GM12878 (cell line): Measurements from ENCODE around the gene NRXN3. TPM values are rescaled to one million over a fixed set of nuclear protein-coding genes. Genes with fewer than 3 reads are reported as not detected.

Source experiments
- ATAC-seq: fragments of 200-7000 bp; cut with Tn5 transposase; 3 replicates; pipeline ENCODE4 v1.9.1; 2020; ENCODE audit warnings: mild to moderate bottlenecking, moderate library complexity
- BruUV-seq: library from RNA; stranded (reverse); fragments of 400-500 nt; replicated peaks from 2 replicates; lab custom pipeline; 2021; lab: Mats Ljungman, UMichigan
- CTCF ChIA-PET: fragments of 300-600 bp; sonication (Branson Sonifier 250); formaldehyde crosslinking; extraction: SDS; loops from one replicate; lab custom pipeline; 2021; ENCODE audit warnings: inconsistent platforms; lab: Yijun Ruan, JAX
- POLR2A ChIA-PET: fragments of 350-600 bp; formaldehyde crosslinking; extraction: SDS; loops from one replicate; lab custom pipeline; 2021; ENCODE audit warnings: inconsistent platforms; lab: Charles Lee
- RAD21 ChIA-PET: fragments of 300-600 bp; sonication (Branson Sonifier 250); formaldehyde crosslinking; loops from one replicate; lab custom pipeline; 2023; ENCODE audit warnings: antibody characterized with exemption; ENCODE audit not compliant: unreplicated experiment; lab: Charles Lee
- SMC1A ChIA-PET: fragments of 300-600 bp; sonication (Branson Sonifier 250); formaldehyde crosslinking; loops from one replicate; lab custom pipeline; 2023; ENCODE audit not compliant: unreplicated experiment, uncharacterized antibody; lab: Charles Lee
- DNase-seq: peaks from one replicate; pipeline ENCODE4 v3.0.0-alpha.2; 2011; ENCODE audit warnings: low read depth, low spot score
- FAIRE-seq: peaks from 3 replicates; lab custom pipeline; 2011; peaks lifted over from hg19 to GRCh38; lab: Jason Lieb, UNC
- H2AFZ ChIP-seq: 2 replicates; pipeline ENCODE4 v1.6.0; 2011; ENCODE audit warnings: low read depth, low read length, control low read depth; ENCODE audit not compliant: control insufficient read depth
- H3K27ac ChIP-seq: 2 replicates; pipeline ENCODE4 v1.5.1; 2011; ENCODE audit warnings: control low read depth; ENCODE audit not compliant: control insufficient read depth, insufficient read depth
- H3K27me3 ChIP-seq, 2 experiments: replicated peaks in 1 of 2; 2 replicates each; pipeline versions ENCODE4 v1.6.0 to v1.6.1; 2011; ENCODE audit warnings: low read length in 1 of 2; ENCODE audit not compliant: control insufficient read depth in 2 of 2, insufficient read depth in 2 of 2
- H3K36me3 ChIP-seq, 2 experiments: 2 replicates each; pipeline ENCODE4 v1.5.1; 2011; ENCODE audit warnings: low read length in 1 of 2; ENCODE audit not compliant: control insufficient read depth in 2 of 2, insufficient read depth in 2 of 2
- H3K4me1 ChIP-seq: 2 replicates; pipeline ENCODE4 v1.6.1; 2011; ENCODE audit warnings: mild to moderate bottlenecking, low read length, moderate library complexity, mixed read lengths; ENCODE audit not compliant: control insufficient read depth, insufficient read depth
- H3K4me2 ChIP-seq: 2 replicates; pipeline ENCODE4 v1.6.0; 2011; ENCODE audit warnings: control low read depth; ENCODE audit not compliant: control insufficient read depth, insufficient read depth
- H3K4me3 ChIP-seq: fragments of 200-600 bp; sonication (generic); 2 replicates; pipeline ENCODE4 v1.5.1; 2016
- H3K79me2 ChIP-seq: 2 replicates; pipeline ENCODE4 v1.6.0; 2011; ENCODE audit warnings: low read length; ENCODE audit not compliant: control insufficient read depth, insufficient read depth
- H3K9ac ChIP-seq: 2 replicates; pipeline ENCODE4 v1.8.0; 2011; ENCODE audit warnings: low read length, control low read depth, mixed read lengths; ENCODE audit not compliant: control insufficient read depth, insufficient read depth
- H3K9me3 ChIP-seq: replicated peaks from 3 replicates; pipeline ENCODE4 v1.5.1; 2011; ENCODE audit warnings: mild to moderate bottlenecking, low read length; ENCODE audit not compliant: control insufficient read depth, insufficient read depth
- H4K20me1 ChIP-seq: 2 replicates; pipeline ENCODE4 v1.6.0; 2011; ENCODE audit not compliant: control insufficient read depth, insufficient read depth
- EP300 ChIP-seq, 2 experiments: fragments of 150-350 bp in 1 of 2; IDR thresholded peaks; 2 replicates each; pipeline ENCODE4 v1.6.1; 2011 to 2012; ENCODE audit warnings: low read depth in 2 of 2, low read length in 2 of 2, borderline replicate concordance in 1 of 2, improper control_type of control experiment in 1 of 2, inconsistent platforms in 1 of 2; ENCODE audit not compliant: control insufficient read depth in 1 of 2
- NR2C1 ChIP-seq: fragments of 450-650 bp; IDR thresholded peaks from 2 replicates; pipeline ENCODE4 v1.6.1; 2017; ENCODE audit warnings: antibody characterized with exemption, mild to moderate bottlenecking, moderate library complexity
- RUNX3 ChIP-seq: IDR thresholded peaks from 2 replicates; pipeline ENCODE4 v1.6.1; 2012; ENCODE audit warnings: low read length, inconsistent platforms
- ZNF207 ChIP-seq: fragments of 450-650 bp; IDR thresholded peaks from 2 replicates; pipeline ENCODE4 v1.6.1; 2014; ENCODE audit warnings: antibody characterized with exemption, mild to moderate bottlenecking, borderline replicate concordance
- ZNF274 ChIP-seq: IDR thresholded peaks from one replicate; pipeline ENCODE4 v1.8.0; 2011; ENCODE audit not compliant: insufficient read length, insufficient read depth
- WGBS: methylation state at CpG from one replicate; pipeline ENCODE4 v1.1.6; 2016; ENCODE audit warnings: low lambda C conversion rate; ENCODE audit not compliant: insufficient replicate concordance, insufficient coverage; ENCODE audit errors: missing lambda C conversion rate; 5-methylcytosine and 5-hydroxymethylcytosine counted together
- in situ Hi-C: fragments of 300-500 bp; cut with MboI; formaldehyde crosslinking; loops from 9 replicates; pipeline ENCODE4 v1.14.3; 2018; ENCODE audit warnings: mixed read lengths
- intact Hi-C: fragments of 100-400 bp; cut with micrococcal nuclease; formaldehyde crosslinking; loops from one replicate; pipeline ENCODE4 v1.14.2; 2022; ENCODE audit not compliant: unreplicated experiment
- polyA plus RNA-seq, 11 experiments: library from polyadenylated mRNA; depleted of rRNA in 4 of 11; unstranded in 6 of 11; stranded (reverse) in 5 of 11; fragments of >200 nt; fragmentation: Nextera tagmentation in 4 of 11; fragmentation: Illumina TruSeq in 1 of 11; extraction: Ambion mirVana in 4 of 11; extraction: Trizol in 1 of 11; gene quantifications; 1 replicate in 1 of 11; 2 replicates in 10 of 11; pipeline versions ENCODE4 v1.2.1 to v1.2.3, GENCODE V29; 2011 to 2016; ENCODE audit warnings: inconsistent platforms in 2 of 11, missing spikeins in 2 of 11, low read depth in 1 of 11
- total RNA-seq, 4 experiments: library from RNA; depleted of rRNA in 3 of 4; stranded (reverse); fragments of >200 nt in 3 of 4; fragmentation: Illumina TruSeq in 1 of 4; extraction: Trizol in 1 of 4; gene quantifications; 2 replicates each; pipeline versions ENCODE4 v1.2.1 to v1.2.3, GENCODE V29; 2013 to 2021
- TF ChIP-seq, protein P1 (sequence below): IDR thresholded peaks from 2 replicates; pipeline ENCODE4 v1.6.1; 2012; ENCODE audit warnings: low read depth, low read length, improper control_type of control experiment
- TF ChIP-seq, protein P2 (sequence below): IDR thresholded peaks from 2 replicates; pipeline ENCODE4 v1.6.1; 2012; ENCODE audit warnings: mild to moderate bottlenecking, low read depth, low read length

The NRXN3 gene
- total and polyA plus RNA-seq, 10 of the 15 experiments (the other 5 are each of a cell fraction or from before 2014, with no cell fraction given) = 0.52 to 3.3 (median 1.4) TPM

- TF ChIP-seq EP300 (IDR thresholded peaks at IDR 0.05; ENCODE audit: borderline replicate concordance in 1 of 2, control insufficient read depth in 1 of 2, low read depth in 2 of 2, low read length in 2 of 2) (no peak), ZNF207 (no peak), RUNX3 (no peak)
Measured at GRCh38 chr14:79306546-79306945, 1136.4 kb downstream of the NRXN3 start (continued).

GRCh38 chr14:79318371-79318770, 1148.2 kb downstream of the NRXN3 start:
- ChIA-PET RAD21 (no interaction called here), POLR2A (no interaction called here), CTCF (no interaction called here), SMC1A (no interaction called here)
- 33% methylated on average over 7 of the region's 7 CpGs for WGBS
- Histone ChIP-seq H3K4me2 (no peak overlapping the region), H3K9me3 (no peaks in the 10 kb centered on the region), H3K79me2 (no peaks in the 10 kb centered on the region), H4K20me1 (no peaks in the 10 kb centered on the region), H3K9ac (no peak overlapping the region), H3K36me3 (no peaks in the 10 kb centered on the region), H2AFZ (no peak overlapping the region), H3K27ac (no peak overlapping the region), H3K4me1 (no peaks in the 10 kb centered on the region), H3K4me3 (no peak overlapping the region), H3K27me3 (no peaks in the 10 kb centered on the region)
- in situ Hi-C loops (no loop called here), intact Hi-C loops (no loop called here)
- no peak for DNase-seq
- ATAC-seq = no peak
- FAIRE-seq = no peak
- TF ChIP-seq, protein P1, sequence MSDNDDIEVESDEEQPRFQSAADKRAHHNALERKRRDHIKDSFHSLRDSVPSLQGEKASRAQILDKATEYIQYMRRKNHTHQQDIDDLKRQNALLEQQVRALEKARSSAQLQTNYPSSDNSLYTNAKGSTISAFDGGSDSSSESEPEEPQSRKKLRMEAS = no peak
- TF ChIP-seq NR2C1 = no peak
- TF ChIP-seq ZNF274 = no peak
- TF ChIP-seq, protein P2, sequence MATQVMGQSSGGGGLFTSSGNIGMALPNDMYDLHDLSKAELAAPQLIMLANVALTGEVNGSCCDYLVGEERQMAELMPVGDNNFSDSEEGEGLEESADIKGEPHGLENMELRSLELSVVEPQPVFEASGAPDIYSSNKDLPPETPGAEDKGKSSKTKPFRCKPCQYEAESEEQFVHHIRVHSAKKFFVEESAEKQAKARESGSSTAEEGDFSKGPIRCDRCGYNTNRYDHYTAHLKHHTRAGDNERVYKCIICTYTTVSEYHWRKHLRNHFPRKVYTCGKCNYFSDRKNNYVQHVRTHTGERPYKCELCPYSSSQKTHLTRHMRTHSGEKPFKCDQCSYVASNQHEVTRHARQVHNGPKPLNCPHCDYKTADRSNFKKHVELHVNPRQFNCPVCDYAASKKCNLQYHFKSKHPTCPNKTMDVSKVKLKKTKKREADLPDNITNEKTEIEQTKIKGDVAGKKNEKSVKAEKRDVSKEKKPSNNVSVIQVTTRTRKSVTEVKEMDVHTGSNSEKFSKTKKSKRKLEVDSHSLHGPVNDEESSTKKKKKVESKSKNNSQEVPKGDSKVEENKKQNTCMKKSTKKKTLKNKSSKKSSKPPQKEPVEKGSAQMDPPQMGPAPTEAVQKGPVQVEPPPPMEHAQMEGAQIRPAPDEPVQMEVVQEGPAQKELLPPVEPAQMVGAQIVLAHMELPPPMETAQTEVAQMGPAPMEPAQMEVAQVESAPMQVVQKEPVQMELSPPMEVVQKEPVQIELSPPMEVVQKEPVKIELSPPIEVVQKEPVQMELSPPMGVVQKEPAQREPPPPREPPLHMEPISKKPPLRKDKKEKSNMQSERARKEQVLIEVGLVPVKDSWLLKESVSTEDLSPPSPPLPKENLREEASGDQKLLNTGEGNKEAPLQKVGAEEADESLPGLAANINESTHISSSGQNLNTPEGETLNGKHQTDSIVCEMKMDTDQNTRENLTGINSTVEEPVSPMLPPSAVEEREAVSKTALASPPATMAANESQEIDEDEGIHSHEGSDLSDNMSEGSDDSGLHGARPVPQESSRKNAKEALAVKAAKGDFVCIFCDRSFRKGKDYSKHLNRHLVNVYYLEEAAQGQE = no peak
- no TSS peak for BruUV-seq
